Uterus (tissue), 2 donors: Measurements from ENCODE around the gene NYAP1.

Experiments
- CTCF ChIP-seq, 4 experiments: fragments of 200-600 bp in 2 of 4; fragments of 450-650 bp in 2 of 4; sonication (generic) in 2 of 4; IDR thresholded peaks; one replicate each; pipeline ENCODE4 v1.5.1; 2016 to 2019; ENCODE audit warnings: antibody characterized with exemption in 4 of 4, mild to moderate bottlenecking in 2 of 4, moderate library complexity in 1 of 4
- POLR2A ChIP-seq, 2 donors: fragments of 450-650 bp; IDR thresholded peaks; one replicate each; pipeline ENCODE4 v1.6.1; 2016; ENCODE audit warnings: antibody characterized with exemption in 2 of 2, mild to moderate bottlenecking in 1 of 2, moderate library complexity in 1 of 2

GRCh38 chr7:100434297-100435144 is 49.2 kb upstream of the NYAP1 start:
- no peak for TF ChIP-seq CTCF (IDR thresholded peaks at IDR 0.05)
- no peak for TF ChIP-seq POLR2A (IDR thresholded peaks at IDR 0.05)
